HEK293T (cell line): Measurements from ENCODE around the gene AMZ2.
"Not testable (repeated sequence)": the region's sequence is repeated elsewhere in the genome, so short reads cannot be mapped to it uniquely, and the experiment has no call there.

ENCODE experiments used
- CTCF ChIA-PET: fragments of 350-600 bp; formaldehyde crosslinking; extraction: SDS; loops from one replicate; lab custom pipeline; 2021; ENCODE audit warnings: antibody characterized with exemption, inconsistent platforms; lab: Yijun Ruan, JAX
- POLR2A ChIA-PET: fragments of 350-600 bp; formaldehyde crosslinking; extraction: SDS; loops from one replicate; lab custom pipeline; 2020; ENCODE audit warnings: antibody characterized with exemption, inconsistent platforms; lab: Yijun Ruan, JAX
- DNase-seq: peaks from one replicate; pipeline ENCODE4 v3.0.0; 2012; ENCODE audit warnings: mixed read lengths; ENCODE audit errors: extremely low spot score
- ARNT ChIP-seq: fragments of 450-650 bp; IDR thresholded peaks from 2 replicates; pipeline ENCODE4 v1.6.1; 2017; ENCODE audit warnings: mild to moderate bottlenecking
- BHLHE40 ChIP-seq: fragments of 450-650 bp; IDR thresholded peaks from 2 replicates; pipeline ENCODE4 v1.6.1; 2016; ENCODE audit warnings: mild to moderate bottlenecking, moderate library complexity, borderline replicate concordance
- CTBP1 ChIP-seq: fragments of 450-650 bp; IDR thresholded peaks from 2 replicates; pipeline ENCODE4 v1.6.1; 2016; ENCODE audit warnings: borderline replicate concordance
- ELF4 ChIP-seq: fragments of 450-650 bp; IDR thresholded peaks from 2 replicates; pipeline ENCODE4 v1.6.1; 2017; ENCODE audit warnings: antibody characterized with exemption
- FOXA1 ChIP-seq: fragments of 450-650 bp; IDR thresholded peaks from 2 replicates; pipeline ENCODE4 v1.6.1; 2016; ENCODE audit warnings: mild to moderate bottlenecking
- FOXK2 ChIP-seq: fragments of 450-650 bp; IDR thresholded peaks from 2 replicates; pipeline ENCODE4 v1.6.1; 2016; ENCODE audit warnings: mild to moderate bottlenecking
- FOXM1 ChIP-seq: fragments of 450-650 bp; IDR thresholded peaks from 2 replicates; pipeline ENCODE4 v1.6.1; 2017; ENCODE audit warnings: mild to moderate bottlenecking, borderline replicate concordance
- HDGF ChIP-seq: fragments of 450-650 bp; IDR thresholded peaks from 2 replicates; pipeline ENCODE4 v1.6.1; 2017; ENCODE audit warnings: antibody characterized with exemption, borderline replicate concordance
- L3MBTL2 ChIP-seq: fragments of 450-650 bp; conservative IDR thresholded peaks from 2 replicates; pipeline ENCODE4 v1.6.1; 2016; ENCODE audit warnings: mild to moderate bottlenecking
- LEF1 ChIP-seq: fragments of 450-650 bp; IDR thresholded peaks from 2 replicates; pipeline ENCODE4 v1.6.1; 2017; ENCODE audit warnings: mild to moderate bottlenecking, borderline replicate concordance
- NFRKB ChIP-seq: fragments of 450-650 bp; IDR thresholded peaks from 2 replicates; pipeline ENCODE4 v1.6.1; 2016; ENCODE audit warnings: mild to moderate bottlenecking, moderate library complexity
- PKNOX1 ChIP-seq: fragments of 450-650 bp; IDR thresholded peaks from 2 replicates; pipeline ENCODE4 v1.6.1; 2016
- SP1 ChIP-seq: fragments of 450-650 bp; IDR thresholded peaks from 2 replicates; pipeline ENCODE4 v1.6.1; 2017
- SUZ12 ChIP-seq: fragments of 450-650 bp; IDR thresholded peaks from 2 replicates; pipeline ENCODE4 v1.6.1; 2016; ENCODE audit warnings: mild to moderate bottlenecking
- TARDBP ChIP-seq: fragments of 450-650 bp; IDR thresholded peaks from 2 replicates; pipeline ENCODE4 v1.6.1; 2016
- ZNF384 ChIP-seq: fragments of 450-650 bp; IDR thresholded peaks from 2 replicates; pipeline ENCODE4 v1.6.1; 2016

Gene AMZ2

GRCh38 chr17:68204736-68205135, 43.1 kb upstream of the AMZ2 start:
- no peak for DNase-seq
- ChIA-PET CTCF (interaction anchor here (0.6 to 1.8 kb wide), 5 partner anchors 9 to 69 kb away, joined by 3 to 5 read pairs (median 3); no protein-coding TSS in a partner anchor), POLR2A (interaction anchor here (1.0 to 2.7 kb wide), 3 partner anchors 40 to 169 kb away, joined by 3 to 14 read pairs (median 5); partner anchors contain the start of genes AMZ2 and KPNA2)
- TF ChIP-seq FOXK2, result no peak

- CTCF ChIA-PET, result interaction anchor here (0.6 to 1.8 kb wide), 6 partner anchors 8 to 69 kb away, joined by 3 to 5 read pairs (median 3); no protein-coding TSS in a partner anchor
- TF ChIP-seq BHLHE40 (no peak), CTBP1 (peak; percentile 51; the same call in 1 of the 2 replicates), TARDBP (peak; percentile 50; the same call in 1 of the 2 replicates)
- DNase-seq, result peak; percentile 89
- POLR2A ChIA-PET, result interaction anchor here (1.0 to 2.7 kb wide), 3 partner anchors 40 to 170 kb away, joined by 3 to 14 read pairs (median 5); partner anchors contain the start of genes AMZ2 and KPNA2
Observed at GRCh38 chr17:68205251-68205807, 42.5 kb upstream of the AMZ2 start.

GRCh38 chr17:68205808-68206720, 41.8 kb upstream of the AMZ2 start:
- ChIA-PET POLR2A (interaction anchor here (1.6 to 2.7 kb wide), 2 partner anchors 39 to 41 kb away, joined by 5 to 14 read pairs; partner anchors contain the start of gene AMZ2), CTCF (interaction anchor here (0.8 to 1.8 kb wide), 3 partner anchors 13 to 42 kb away, joined by 3 to 5 read pairs (median 3); no protein-coding TSS in a partner anchor)
- DNase-seq, result peak; percentile 36
- TF ChIP-seq PKNOX1 (no peak), ARNT (no peak), HDGF (no peak), ELF4 (no peak), ZNF384 (no peak), L3MBTL2 (0 out of 2 replicates have a peak, but pooled peaks have one; percentile 20), TARDBP (no peak), FOXA1 (no peak)

GRCh38 chr17:68207651-68208253, 40.1 kb upstream of the AMZ2 start:
- CTCF ChIA-PET, result no interaction called here
- no peak for DNase-seq
- POLR2A ChIA-PET, result no interaction called here
- no peak for TF ChIP-seq TARDBP
- TF ChIP-seq ELF4, result no peak
- TF ChIP-seq SP1, result no peak
- TF ChIP-seq NFRKB, result no peak
- TF ChIP-seq SUZ12, result no peak
- TF ChIP-seq FOXM1, result no peak
- no peak for TF ChIP-seq LEF1
- no peak for TF ChIP-seq FOXA1
- no peak for TF ChIP-seq FOXK2
- TF ChIP-seq ZNF384, result no peak
- no peak for TF ChIP-seq ARNT

GRCh38 chr17:68208651-68209050, 39.2 kb upstream of the AMZ2 start:
- POLR2A ChIA-PET, CTCF ChIA-PET, DNase-seq: not testable (repeated sequence)

- DNase-seq, POLR2A ChIA-PET, CTCF ChIA-PET: not testable (repeated sequence)
Observed at GRCh38 chr17:68209191-68209900, 38.5 kb upstream of the AMZ2 start.

- CTCF ChIA-PET, result no interaction called here
- TF ChIP-seq SP1, result no peak
- TF ChIP-seq LEF1, result no peak
- no peak for TF ChIP-seq HDGF
- TF ChIP-seq FOXA1, result no peak
- no peak for TF ChIP-seq PKNOX1
- no peak for TF ChIP-seq ELF4
- TF ChIP-seq TARDBP, result no peak
- DNase-seq, result no peak
- POLR2A ChIA-PET, result no interaction called here
Observed at GRCh38 chr17:68210570-68211315, 37.1 kb upstream of the AMZ2 start.

- POLR2A ChIA-PET, result interaction anchor here (1.1 kb wide), 1 partner anchor 34 kb away, joined by 3 read pairs; the partner anchor contains the start of gene AMZ2
- CTCF ChIA-PET, result interaction anchor here (0.7 to 1.0 kb wide), 2 partner anchors 9 to 33 kb away, joined by 3 read pairs; no protein-coding TSS in a partner anchor
- DNase-seq, result not testable (repeated sequence)
Observed at GRCh38 chr17:68213428-68214411, 34.1 kb upstream of the AMZ2 start.

GRCh38 chr17:68215453-68215852, 32.4 kb upstream of the AMZ2 start:
- POLR2A ChIA-PET, DNase-seq: not testable (repeated sequence)
- CTCF ChIA-PET, result interaction anchor here (0.5 to 1.1 kb wide), 2 partner anchors 11 to 166 kb away, joined by 3 to 6 read pairs; no protein-coding TSS in a partner anchor

GRCh38 chr17:68219429-68219828, 28.4 kb upstream of the AMZ2 start:
- CTCF ChIA-PET, POLR2A ChIA-PET, DNase-seq: not testable (repeated sequence)
